IPS DF 6.9 (cell line): ENCODE data around the gene P2RY2.

Experiments used
- DNase-seq: peaks from one replicate; pipeline ENCODE4 v3.0.0-alpha.2; 2013; ENCODE audit warnings: low read depth, low spot score
- H3K27ac ChIP-seq: one replicate; pipeline ENCODE4 v1.5.1; 2013; ENCODE audit warnings: low read length, control low read depth
- H3K27me3 ChIP-seq: 2 replicates; pipeline ENCODE4 v1.6.1; 2013; ENCODE audit warnings: mild to moderate bottlenecking, low read length; ENCODE audit not compliant: control insufficient read depth, insufficient read depth
- H3K36me3 ChIP-seq: 2 replicates; pipeline ENCODE4 v1.6.1; 2013; ENCODE audit warnings: low read length; ENCODE audit not compliant: control insufficient read depth, insufficient read depth
- H3K4me1 ChIP-seq: 2 replicates; pipeline ENCODE4 v1.6.1; 2013; ENCODE audit warnings: low read length; ENCODE audit not compliant: control insufficient read depth, insufficient read depth
- H3K4me3 ChIP-seq: 2 replicates; pipeline ENCODE4 v1.5.1; 2013; ENCODE audit warnings: mild to moderate bottlenecking, low read length
- H3K9me3 ChIP-seq: 2 replicates; pipeline ENCODE4 v1.6.1; 2013; ENCODE audit warnings: low read length, inconsistent platforms; ENCODE audit not compliant: control insufficient read depth, insufficient read depth
- WGBS: extraction: QIAGEN DNeasy Blood & Tissue Kit; methylation state at CpG from one replicate; pipeline ENCODE4 v1.1.7; 2013; ENCODE audit warnings: mixed read lengths, missing lambda C conversion rate; ENCODE audit not compliant: insufficient read length, insufficient coverage; 5-methylcytosine and 5-hydroxymethylcytosine counted together

P2RY2 gene

DNA sequence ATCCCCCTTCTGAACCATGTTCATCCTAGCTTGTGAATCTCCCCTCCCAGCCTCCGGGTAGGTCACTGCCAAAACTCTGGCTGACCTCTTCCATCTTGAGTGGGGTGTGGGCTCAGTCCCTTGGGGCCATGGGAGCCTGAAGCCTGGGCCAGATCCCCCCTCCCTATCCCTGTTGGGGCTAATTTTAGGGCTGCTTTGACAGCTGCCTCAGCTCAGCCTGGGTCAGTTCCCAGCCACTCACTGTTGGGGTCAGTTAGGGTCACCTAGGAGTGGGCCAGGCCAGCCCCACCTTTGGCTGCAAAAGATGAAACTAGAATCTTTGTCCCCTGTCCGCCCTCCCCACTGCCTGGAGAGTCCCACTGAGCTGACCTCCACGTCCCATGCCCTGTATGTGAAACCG, 29.8 kb upstream of the P2RY2 start:
- Histone ChIP-seq H3K36me3 (no peaks in the 10 kb centered on the region), H3K4me1 (no peaks in the 10 kb centered on the region), H3K27me3 (no peaks in the 10 kb centered on the region), H3K9me3 (no peaks in the 10 kb centered on the region), H3K4me3 (no peak overlapping the region), H3K27ac (no peak overlapping the region)
- no peak for DNase-seq
- no CpG with 5 or more reads among the region's 4 CpGs for WGBS

DNA sequence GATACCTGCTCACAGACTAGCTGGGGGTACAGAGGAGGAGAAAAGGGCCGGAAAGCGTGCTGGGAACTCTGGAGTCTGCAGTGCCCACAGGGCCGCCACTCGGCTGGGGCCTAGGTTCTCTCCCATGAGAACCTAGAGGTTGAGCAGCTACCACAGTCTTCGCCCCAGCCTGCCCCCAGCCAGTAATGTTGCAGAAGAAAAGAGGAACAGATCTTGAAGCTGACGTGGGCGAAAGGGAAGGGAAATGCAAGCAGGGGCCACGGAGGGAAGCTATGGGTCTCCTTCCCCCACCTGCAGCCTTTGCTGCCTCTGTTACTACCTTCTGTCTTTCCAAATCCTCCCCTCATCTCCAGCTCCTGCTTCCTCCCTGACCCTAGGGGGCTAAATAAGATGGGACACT, 28.8 kb upstream of the P2RY2 start:
- H3K4me3 ChIP-seq = no peak overlapping the region
- DNase-seq = no peak
- H3K27me3 ChIP-seq = no peaks in the 10 kb centered on the region
- H3K9me3 ChIP-seq = no peaks in the 10 kb centered on the region
- no peaks in the 10 kb centered on the region for H3K36me3 ChIP-seq
- no peak overlapping the region for H3K27ac ChIP-seq
- no CpG with 5 or more reads among the region's 8 CpGs for WGBS
- no peaks in the 10 kb centered on the region for H3K4me1 ChIP-seq

DNA sequence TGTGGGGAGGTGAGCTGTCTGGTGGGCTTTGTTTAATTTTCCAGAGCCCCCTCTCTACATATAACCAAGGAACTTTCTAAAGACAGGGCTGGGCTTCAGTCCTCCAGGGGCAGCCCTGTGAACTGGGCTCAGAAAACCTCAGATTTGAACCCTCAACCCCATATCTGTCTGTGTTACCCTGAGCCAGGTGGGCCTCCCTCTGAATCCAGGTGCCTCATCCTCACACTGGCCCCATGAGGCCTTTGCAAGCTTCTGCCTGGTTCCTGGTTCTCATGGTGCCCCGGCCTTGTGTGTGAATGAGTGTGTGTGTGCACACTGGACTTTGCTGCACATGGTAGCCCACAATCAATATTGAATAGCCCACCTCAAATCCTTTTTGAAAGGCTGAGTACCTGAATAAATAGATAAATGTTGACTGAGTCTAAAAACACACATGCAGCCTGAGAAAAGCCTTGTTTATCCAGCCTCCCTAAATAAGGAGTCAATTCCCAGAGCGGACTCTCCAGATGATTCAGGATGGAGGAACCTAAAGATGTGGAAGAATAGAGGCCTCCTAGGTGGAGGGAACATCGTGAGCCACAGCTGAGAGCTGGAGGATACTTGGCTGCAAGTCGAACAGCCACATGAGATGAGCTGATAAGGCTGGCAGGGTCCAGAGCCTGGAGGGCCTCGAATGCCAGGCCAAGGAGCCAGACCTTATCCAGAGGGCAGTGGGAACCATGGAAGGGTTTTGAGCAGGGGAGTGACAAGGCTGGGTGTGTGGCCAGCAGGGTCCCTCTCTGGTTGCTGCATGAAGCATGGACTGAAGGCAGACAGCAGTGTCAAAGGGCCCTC, 28.1 kb upstream of the P2RY2 start:
- H3K27me3 ChIP-seq = no peaks in the 10 kb centered on the region
- no peak overlapping the region for H3K27ac ChIP-seq
- H3K4me3 ChIP-seq = no peak overlapping the region
- no peaks in the 10 kb centered on the region for H3K9me3 ChIP-seq
- WGBS = no CpG with 5 or more reads among the region's 5 CpGs
- H3K36me3 ChIP-seq = no peaks in the 10 kb centered on the region
- no peaks in the 10 kb centered on the region for H3K4me1 ChIP-seq
- DNase-seq = no peak

DNA sequence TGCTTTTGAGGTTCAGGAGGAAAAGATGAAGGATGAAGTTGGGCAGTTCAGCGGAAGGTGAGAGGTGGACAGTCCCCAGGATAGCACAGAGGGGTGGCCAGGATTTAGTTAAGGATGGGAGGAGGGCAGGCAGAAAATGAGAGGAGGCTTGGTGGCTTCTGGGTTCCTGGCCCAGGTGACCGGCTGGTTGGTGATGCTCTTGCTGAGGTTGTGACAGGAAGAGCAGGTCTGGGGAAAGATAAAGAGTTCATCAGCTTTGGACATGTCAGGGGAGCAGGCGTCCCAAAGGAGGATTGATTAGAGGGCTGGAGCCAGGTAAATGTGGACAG, 27.6 kb upstream of the P2RY2 start:
- H3K4me3 ChIP-seq = no peak overlapping the region
- no peaks in the 10 kb centered on the region for H3K9me3 ChIP-seq
- no peak for DNase-seq
- H3K27ac ChIP-seq = no peak overlapping the region
- H3K27me3 ChIP-seq = no peaks in the 10 kb centered on the region
- H3K36me3 ChIP-seq = no peaks in the 10 kb centered on the region
- H3K4me1 ChIP-seq = no peaks in the 10 kb centered on the region
- WGBS = no CpG with 5 or more reads among the region's 3 CpGs

DNA sequence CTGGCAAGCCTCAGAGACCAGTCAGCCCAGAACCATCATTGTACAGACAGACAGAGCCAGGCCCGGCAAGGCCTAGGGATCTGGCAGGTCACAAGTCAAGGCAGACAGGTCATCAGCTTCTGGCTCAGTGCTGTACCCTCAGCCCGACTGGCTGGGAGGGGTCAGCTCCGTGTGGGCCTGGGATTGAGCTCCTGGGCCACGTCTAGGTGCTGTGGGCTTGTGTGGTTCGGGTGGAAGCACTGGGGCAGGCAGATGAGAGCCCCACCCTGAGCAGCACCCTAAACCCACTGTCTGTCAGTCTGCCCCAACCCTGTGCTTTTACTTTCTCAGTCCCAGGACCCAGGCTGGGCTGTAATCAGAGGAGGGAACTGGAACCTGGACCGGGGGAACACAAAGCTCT, 26.9 kb upstream of the P2RY2 start:
- no peak overlapping the region for H3K27ac ChIP-seq
- no peaks in the 10 kb centered on the region for H3K4me1 ChIP-seq

DNA sequence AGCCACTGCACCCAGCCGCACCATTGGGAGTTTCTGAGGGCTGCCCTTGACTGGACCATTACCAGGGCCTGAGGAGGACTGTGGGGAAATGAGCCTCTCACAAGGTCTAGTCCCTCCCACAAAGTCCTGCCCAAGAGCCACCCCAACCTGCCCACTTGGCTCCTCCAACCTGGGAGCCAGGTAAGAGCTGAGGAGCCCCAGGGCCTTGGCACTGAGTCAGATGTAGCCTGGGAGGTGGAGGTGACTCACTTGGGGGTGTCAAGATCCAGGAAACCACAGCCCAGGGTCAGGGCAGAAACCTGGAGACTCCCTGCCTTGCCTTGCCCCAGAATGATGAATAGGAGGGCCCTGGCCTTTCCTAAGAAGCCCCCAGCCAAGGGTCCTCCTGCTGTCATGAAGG, 25.8 kb upstream of the P2RY2 start:
- no peak for DNase-seq
- no peaks in the 10 kb centered on the region for H3K9me3 ChIP-seq
- no peaks in the 10 kb centered on the region for H3K4me1 ChIP-seq
- H3K4me3 ChIP-seq = no peak overlapping the region
- H3K27me3 ChIP-seq = no peaks in the 10 kb centered on the region
- no CpG with 5 or more reads among the region's 1 CpG for WGBS
- H3K36me3 ChIP-seq = no peaks in the 10 kb centered on the region
- no peak overlapping the region for H3K27ac ChIP-seq

More for the DNA sequence above, 26.9 kb upstream of the P2RY2 start:
- DNase-seq = no peak
- no CpG with 5 or more reads among the region's 6 CpGs for WGBS
- H3K27me3 ChIP-seq = no peaks in the 10 kb centered on the region
- no peak overlapping the region for H3K4me3 ChIP-seq
- H3K36me3 ChIP-seq = no peaks in the 10 kb centered on the region
- no peaks in the 10 kb centered on the region for H3K9me3 ChIP-seq

DNA sequence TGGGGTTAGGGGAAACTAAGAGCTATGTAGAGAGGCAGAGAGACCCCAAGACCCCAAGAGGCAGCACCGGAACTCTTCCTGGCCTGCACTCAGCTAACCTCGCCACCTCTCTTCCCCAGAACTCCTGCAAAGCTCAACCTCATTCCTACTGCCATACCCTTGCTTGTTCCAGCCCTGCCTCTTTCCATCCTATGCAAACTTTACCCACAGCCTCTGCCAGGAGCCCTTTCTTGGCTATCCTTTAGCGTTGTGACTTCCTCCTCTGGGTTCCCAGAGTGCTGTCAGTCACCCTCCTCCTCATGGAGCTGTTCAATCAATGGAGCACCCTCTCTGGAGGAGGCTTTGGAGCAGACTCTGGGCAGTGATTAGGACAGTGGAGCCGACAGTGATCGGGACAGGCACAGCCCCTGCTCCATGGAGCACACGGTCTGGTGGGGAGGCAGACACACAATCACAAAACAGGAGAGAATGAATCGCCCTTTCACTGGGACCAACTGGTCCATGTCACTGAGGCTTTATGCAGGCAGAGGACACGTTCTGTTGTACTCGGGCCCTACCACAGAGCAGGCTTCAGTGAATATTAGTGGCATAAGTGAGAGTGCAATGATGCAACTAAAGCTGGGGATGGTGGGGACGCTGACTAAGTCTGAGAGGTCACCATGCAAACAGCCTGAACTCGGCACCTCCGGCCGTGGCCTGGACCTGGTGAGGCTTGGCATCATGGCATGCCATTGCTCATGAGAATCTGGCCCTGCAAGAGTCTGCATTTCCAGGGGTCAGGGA, 24.6 kb upstream of the P2RY2 start:
- Histone ChIP-seq H3K9me3 (no peaks in the 10 kb centered on the region), H3K36me3 (no peaks in the 10 kb centered on the region), H3K27me3 (no peaks in the 10 kb centered on the region), H3K4me1 (no peaks in the 10 kb centered on the region), H3K27ac (no peak overlapping the region), H3K4me3 (no peak overlapping the region)
- WGBS = no CpG with 5 or more reads among the region's 13 CpGs
- DNase-seq = no peak

DNA sequence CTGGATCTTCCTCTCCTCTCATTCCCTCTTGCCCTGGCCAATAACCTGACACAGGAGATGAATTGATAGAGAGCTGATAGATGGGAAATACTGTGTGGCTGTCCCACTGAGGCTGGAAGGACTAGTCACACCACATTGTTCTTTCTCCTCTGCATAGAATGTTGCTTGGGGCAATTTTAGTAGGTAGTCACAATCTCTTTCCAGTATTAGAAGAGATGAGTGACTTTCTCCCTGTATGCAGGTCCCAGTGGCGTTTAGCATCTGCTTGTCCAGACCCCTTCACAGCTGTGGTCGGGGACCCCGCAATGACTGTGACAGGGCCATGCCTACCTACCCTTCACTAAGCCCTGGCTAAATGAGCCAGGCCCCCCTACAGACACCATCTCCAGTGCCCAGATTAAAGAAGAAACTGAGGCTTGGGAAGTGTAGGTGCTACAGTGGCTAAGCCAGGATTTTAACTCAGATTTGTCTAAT, 24.0 kb upstream of the P2RY2 start:
- Histone ChIP-seq H3K9me3 (no peaks in the 10 kb centered on the region), H3K4me3 (no peak overlapping the region), H3K27ac (no peak overlapping the region), H3K36me3 (no peaks in the 10 kb centered on the region), H3K27me3 (no peaks in the 10 kb centered on the region), H3K4me1 (no peaks in the 10 kb centered on the region)
- no peak for DNase-seq
- WGBS = no CpG with 5 or more reads among the region's 3 CpGs

DNA sequence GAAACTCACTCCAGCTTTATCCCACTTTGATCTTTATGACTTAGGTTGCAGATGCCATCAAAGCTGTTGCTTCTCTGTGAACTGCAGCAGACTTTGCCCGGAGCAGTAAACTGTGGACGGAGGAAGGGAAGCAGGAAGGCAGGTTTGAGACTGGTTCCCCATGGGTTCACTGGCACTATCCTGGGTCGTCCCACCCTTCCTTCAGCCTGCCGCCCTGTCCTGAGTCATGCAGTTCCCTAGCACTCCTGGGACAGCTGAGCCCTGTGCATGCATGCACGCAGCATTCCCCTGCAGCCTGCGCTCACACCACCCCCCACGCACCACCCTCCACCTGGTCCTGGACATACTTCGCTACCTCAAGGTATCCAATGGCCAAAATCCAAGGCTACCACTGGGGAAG, 23.5 kb upstream of the P2RY2 start:
- Histone ChIP-seq H3K27me3 (no peaks in the 10 kb centered on the region), H3K4me3 (no peak overlapping the region), H3K27ac (no peak overlapping the region), H3K9me3 (no peaks in the 10 kb centered on the region), H3K4me1 (no peaks in the 10 kb centered on the region), H3K36me3 (no peaks in the 10 kb centered on the region)
- no peak for DNase-seq
- no CpG with 5 or more reads among the region's 8 CpGs for WGBS

DNA sequence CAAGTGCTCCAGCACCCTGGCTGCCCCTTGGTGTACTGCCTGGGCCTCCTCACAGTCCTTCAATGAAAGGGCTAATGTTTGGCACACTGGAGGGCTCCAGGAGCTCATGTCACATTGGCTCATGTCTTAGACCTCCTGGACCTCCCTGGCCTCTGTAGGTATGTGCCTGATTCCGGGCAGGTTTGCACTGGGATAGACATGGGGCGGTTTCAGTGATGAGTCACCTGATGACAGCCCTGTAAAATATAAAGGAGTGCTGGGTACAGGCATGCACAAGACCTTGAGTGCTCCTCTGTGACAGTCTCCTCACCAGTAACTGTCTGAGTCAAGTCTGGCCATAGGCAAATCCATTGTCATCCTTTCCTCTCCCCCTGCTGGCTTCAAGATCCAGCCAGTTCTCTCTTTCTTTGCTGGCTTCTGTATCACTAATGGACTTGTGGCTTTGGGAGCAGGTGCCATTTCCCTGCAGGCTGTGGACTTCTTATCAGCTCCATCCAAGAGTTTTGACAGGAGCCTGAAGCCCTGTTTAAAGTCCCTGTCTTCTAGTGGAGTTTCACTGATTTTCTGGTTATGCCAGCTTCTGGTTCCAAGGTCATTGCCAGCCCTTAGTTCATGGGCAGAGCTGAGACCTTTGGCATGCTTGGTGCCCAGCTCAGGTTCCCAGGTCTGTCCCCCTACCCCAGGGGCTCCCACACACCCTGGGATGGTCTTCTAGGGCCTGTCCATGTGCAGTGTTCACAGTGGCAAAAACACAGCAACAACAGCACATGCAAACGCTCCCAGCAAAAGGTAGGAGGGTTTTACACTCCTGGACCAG, 22.7 kb upstream of the P2RY2 start:
- H3K27ac ChIP-seq = no peak overlapping the region

More for the DNA sequence above, 22.7 kb upstream of the P2RY2 start:
- H3K9me3 ChIP-seq = no peaks in the 10 kb centered on the region
- H3K4me1 ChIP-seq = peaks cover 1% of the 10 kb centered on the region; the same call in 1 of the 2 replicates
- H3K4me3 ChIP-seq = no peak overlapping the region
- no peaks in the 10 kb centered on the region for H3K36me3 ChIP-seq
- no peak for DNase-seq
- WGBS = no CpG with 5 or more reads among the region's 3 CpGs
- H3K27me3 ChIP-seq = no peaks in the 10 kb centered on the region
